GM21717 (cell line): ENCODE data around the gene QRSL1.
"Not testable (repeated sequence)": the region's sequence is repeated elsewhere in the genome, so short reads cannot be mapped to it uniquely, and the experiment has no call there.

Experiments used
- ATAC-seq: cut with Tn5 transposase; IDR thresholded peaks from one replicate; pipeline ENCODE4 v1.9.1; 2021; ENCODE audit warnings: mild to moderate bottlenecking, moderate library complexity; ENCODE audit not compliant: unreplicated experiment

QRSL1 gene, protein sequence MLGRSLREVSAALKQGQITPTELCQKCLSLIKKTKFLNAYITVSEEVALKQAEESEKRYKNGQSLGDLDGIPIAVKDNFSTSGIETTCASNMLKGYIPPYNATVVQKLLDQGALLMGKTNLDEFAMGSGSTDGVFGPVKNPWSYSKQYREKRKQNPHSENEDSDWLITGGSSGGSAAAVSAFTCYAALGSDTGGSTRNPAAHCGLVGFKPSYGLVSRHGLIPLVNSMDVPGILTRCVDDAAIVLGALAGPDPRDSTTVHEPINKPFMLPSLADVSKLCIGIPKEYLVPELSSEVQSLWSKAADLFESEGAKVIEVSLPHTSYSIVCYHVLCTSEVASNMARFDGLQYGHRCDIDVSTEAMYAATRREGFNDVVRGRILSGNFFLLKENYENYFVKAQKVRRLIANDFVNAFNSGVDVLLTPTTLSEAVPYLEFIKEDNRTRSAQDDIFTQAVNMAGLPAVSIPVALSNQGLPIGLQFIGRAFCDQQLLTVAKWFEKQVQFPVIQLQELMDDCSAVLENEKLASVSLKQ

DNA sequence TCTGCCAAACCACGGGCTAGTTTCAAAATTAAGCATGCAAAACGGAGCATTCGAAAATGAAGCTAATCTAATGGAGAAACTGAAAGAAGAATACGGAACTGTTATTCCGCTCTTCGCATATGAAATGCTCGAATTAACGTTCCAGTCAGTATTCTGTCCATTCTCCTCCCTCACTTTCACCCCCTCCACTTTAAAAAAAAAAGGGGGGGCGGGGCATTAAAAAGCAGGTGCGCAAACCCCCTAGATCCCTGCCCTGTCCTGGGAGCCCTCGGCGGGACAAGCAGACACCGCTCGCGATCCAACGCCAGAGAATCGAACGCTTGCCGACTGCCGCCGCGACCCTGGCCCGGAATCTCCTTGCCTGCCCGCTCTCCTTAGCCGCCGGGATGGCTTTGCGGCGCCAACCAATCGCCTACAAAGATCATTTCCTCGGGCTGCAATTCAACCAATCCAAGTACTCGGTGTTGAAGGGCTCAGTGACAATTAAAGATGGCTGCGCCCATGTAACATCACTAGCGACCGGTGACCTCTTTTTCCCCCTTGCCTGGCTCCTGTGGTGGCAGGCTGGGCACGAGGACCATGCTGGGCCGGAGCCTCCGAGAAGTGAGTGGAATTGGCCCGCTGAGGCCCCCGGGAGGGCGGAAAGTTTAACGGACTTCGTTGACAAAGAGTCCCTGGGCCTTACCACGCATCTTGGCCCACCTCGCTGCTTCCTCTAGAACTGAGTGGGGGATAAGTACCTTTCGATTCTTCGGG lies at the start of gene QRSL1, which contains the start of gene RTN4IP1:
Gene QRSL1 (plus strand): TSS at position 476 of the 756 bp plus-strand sequence. CDS start 104 bp downstream, at position 580.
Gene RTN4IP1 (minus strand): TSS at position 396 of the 756 bp plus-strand sequence. CDS start 477 bp downstream, outside the sequence.
- ATAC-seq, result peak; percentile 79

DNA sequence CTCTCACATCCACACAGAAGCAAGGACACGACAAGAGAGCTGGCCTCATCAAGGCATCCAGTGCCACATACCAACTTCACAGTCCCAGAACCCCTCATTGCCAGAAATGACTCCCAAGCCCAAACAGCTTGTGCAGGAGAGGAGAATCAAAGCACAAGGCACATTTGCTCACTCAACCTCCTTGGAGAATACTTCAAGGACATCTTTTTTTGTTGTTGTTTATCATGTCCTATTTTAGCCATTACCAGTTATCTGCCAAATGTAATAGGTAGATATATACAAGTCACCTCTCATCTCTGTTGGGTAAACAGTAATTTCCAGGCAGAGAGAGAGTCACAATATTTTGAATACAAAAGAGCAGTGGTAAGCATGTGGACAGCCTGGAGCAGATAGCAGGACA lies 47.9 kb upstream of the QRSL1 start:
- no peak for ATAC-seq

GRCh38 chr6:106586815-106587415 lies 42.5 kb upstream of the QRSL1 start:
- ATAC-seq, result no peak

- ATAC-seq, result not testable (repeated sequence)
Observed at GRCh38 chr6:106588937-106589336, 40.4 kb upstream of the QRSL1 start.

DNA sequence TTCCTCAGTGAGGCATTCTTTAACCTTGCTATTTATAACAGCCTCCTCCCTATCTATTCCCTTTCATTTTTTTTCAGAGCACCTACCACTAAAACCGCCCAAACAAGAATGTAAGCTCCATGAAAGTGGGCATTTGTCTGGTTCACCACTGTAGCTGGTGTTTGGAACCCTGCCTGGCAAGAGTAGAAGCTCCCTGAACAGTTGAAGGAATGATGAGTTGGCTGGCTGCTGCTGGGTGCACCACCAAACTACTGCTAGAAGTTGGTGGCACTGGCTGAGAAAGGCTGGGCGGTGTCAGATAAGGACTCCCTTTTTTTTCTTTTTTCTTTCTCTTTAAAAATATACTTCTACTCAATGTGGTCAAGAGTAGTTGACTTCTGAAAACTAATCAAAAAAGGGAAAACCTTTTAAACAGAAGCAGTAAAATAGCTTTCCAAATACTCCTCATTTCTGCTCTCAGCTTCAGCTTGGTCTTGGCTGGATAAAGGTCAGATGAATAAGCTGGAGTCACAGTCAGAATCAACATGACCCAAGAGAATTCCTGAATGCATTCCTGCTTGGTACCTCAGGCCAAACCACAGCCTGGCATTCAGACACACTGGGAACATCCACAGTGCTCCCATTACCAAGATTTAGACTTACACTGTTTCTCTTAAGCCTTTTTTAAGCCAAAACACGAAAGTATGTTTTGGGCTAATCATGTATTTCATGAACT lies 38.1 kb upstream of the QRSL1 start:
- no peak for ATAC-seq

- no peak for ATAC-seq
Observed at GRCh38 chr6:106599440-106599839, 29.9 kb upstream of the QRSL1 start.

GRCh38 chr6:106600329-106600728 lies 29.0 kb upstream of the QRSL1 start:
- ATAC-seq, result no peak

DNA sequence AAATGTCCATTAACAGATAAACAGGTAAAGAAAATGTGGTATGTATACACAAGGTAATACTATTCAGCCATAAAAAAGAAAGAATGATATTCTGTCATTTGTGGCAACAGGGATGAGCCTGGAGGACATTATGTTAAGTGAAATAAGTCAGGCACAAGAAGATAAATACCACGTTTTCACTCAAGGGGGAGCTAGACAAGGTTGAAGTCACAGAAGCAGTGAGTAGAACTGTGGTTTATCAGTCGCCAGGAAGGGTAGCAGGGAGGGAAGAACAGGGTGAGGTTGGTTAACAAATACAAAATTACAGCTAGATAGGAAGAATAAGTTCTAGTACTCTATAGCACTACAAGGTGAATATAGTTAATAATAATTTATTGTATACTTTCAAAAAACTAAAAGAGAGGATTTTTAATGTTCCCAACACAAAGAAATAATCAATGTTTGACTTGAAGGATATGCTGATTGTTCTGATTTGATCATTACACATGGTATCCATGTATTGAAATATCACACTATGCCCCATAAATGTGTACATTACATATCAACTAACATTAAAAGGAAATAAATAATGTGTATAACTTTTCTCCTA lies 21.2 kb upstream of the QRSL1 start:
- peak; percentile 74 for ATAC-seq

GRCh38 chr6:106609699-106610098 lies 19.7 kb upstream of the QRSL1 start:
- ATAC-seq, result no peak

GRCh38 chr6:106611030-106611429 lies 18.3 kb upstream of the QRSL1 start:
- no peak for ATAC-seq

DNA sequence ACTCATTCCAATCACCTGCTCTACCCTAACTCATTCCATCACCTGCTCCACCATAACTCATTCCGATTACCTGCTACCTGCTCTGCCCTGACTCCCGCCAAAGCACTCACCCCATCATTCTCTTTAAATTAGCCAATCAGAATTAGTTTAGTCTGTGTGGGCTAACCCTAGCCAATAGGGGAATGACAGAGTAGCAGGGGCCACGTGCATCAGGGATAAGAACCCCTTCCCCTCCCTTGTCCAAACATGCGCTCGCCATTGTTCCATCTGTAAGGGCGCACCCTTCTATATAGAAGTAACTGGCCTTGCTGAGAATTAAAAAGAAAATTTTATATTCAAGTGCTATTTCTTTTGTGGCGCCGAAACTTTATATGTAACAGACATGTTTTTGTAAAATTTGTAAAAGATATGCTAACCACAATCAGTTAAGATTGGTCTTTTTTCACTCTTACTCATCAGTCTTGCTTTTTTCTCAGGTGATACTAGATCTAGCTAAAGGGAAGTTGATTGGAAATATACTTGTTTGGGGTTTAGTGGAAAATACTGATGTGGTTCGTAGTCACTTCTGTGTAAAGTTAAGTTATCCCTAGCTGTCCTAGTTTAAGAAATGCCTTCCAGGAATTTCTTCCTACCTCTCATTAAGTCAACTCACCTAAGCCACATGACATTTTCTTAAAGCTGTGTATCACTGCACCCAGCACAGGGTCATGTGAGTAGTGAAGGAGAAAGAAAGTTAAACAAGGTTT lies 16.5 kb upstream of the QRSL1 start:
- ATAC-seq, result no peak

- no peak for ATAC-seq
Observed at GRCh38 chr6:106613590-106613989, 15.8 kb upstream of the QRSL1 start.

- ATAC-seq, result no peak
Observed at GRCh38 chr6:106614166-106614565, 15.2 kb upstream of the QRSL1 start.

- ATAC-seq, result no peak
Observed at GRCh38 chr6:106614592-106615257, 14.7 kb upstream of the QRSL1 start.

DNA sequence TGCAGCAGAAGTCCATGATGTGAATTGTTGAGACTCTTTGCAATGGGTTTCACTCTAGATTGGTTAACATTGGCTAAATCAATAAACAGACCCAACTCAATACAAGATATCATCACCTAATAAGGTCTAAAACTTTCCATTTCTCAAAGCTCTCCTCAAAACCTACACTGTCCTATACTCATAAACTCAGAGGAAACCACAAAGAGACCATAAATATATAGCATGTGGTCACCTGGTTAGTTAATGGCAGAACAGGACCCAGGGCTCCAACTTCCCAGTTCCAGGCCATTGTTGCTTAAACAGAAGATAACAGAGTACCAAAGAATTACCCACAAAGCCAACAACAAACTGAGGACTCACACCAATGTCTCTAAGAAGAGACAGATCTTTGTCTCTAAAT lies 12.1 kb upstream of the QRSL1 start:
- ATAC-seq, result no peak

- ATAC-seq, result no peak
Observed at GRCh38 chr6:106617857-106618256, 11.5 kb upstream of the QRSL1 start.

- ATAC-seq, result no peak
Observed at GRCh38 chr6:106618324-106618723, 11.1 kb upstream of the QRSL1 start.

GRCh38 chr6:106619223-106619622 lies 10.2 kb upstream of the QRSL1 start:
- no peak for ATAC-seq
